D721Med (cell line): Measurements from ENCODE around the gene FNBP1L.

Experiments used
- DNase-seq: peaks from one replicate; pipeline ENCODE4 v3.0.0; 2011; ENCODE audit warnings: low spot score; ENCODE audit not compliant: insufficient read length
- FAIRE-seq: peaks from 2 replicates; lab custom pipeline; 2011; peaks lifted over from hg19 to GRCh38; lab: Jason Lieb, UNC
- TF ChIP-seq, protein P1 (sequence below): IDR thresholded peaks from 2 replicates; pipeline ENCODE4 v1.5.1; 2012; ENCODE audit warnings: mild to moderate bottlenecking, control low read depth; ENCODE audit not compliant: insufficient read depth; ENCODE audit errors: missing control alignments

Gene FNBP1L

DNA sequence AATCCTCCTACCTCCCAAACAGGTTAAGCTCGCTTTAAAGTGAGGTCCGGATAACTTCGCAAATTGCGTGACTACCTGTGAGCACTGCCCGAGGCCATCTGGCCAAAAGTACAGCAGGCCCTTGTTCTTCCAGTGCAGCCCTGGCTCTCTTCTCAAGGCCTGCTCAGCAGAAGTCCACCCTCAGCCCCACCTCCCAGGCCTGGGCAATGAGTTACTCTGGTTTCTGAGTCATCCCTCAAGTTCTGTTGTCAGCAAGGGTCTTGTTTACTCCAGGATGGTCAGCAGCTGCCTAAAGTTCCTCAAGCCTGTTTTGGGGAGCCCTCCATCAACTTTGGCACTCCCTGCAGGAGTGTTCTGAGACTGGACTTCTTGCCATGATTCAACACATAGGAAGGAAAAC, 132.0 kb downstream of the FNBP1L start:
- TF ChIP-seq, protein P1, sequence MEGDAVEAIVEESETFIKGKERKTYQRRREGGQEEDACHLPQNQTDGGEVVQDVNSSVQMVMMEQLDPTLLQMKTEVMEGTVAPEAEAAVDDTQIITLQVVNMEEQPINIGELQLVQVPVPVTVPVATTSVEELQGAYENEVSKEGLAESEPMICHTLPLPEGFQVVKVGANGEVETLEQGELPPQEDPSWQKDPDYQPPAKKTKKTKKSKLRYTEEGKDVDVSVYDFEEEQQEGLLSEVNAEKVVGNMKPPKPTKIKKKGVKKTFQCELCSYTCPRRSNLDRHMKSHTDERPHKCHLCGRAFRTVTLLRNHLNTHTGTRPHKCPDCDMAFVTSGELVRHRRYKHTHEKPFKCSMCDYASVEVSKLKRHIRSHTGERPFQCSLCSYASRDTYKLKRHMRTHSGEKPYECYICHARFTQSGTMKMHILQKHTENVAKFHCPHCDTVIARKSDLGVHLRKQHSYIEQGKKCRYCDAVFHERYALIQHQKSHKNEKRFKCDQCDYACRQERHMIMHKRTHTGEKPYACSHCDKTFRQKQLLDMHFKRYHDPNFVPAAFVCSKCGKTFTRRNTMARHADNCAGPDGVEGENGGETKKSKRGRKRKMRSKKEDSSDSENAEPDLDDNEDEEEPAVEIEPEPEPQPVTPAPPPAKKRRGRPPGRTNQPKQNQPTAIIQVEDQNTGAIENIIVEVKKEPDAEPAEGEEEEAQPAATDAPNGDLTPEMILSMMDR, result no peak
- no peak for FAIRE-seq
- DNase-seq, result no peak

- TF ChIP-seq, protein P1, result no peak
- DNase-seq (no peak), FAIRE-seq (no peak)
These were observed 134.3 kb downstream of the FNBP1L start for GRCh38 chr1:93581917-93582850.

DNA sequence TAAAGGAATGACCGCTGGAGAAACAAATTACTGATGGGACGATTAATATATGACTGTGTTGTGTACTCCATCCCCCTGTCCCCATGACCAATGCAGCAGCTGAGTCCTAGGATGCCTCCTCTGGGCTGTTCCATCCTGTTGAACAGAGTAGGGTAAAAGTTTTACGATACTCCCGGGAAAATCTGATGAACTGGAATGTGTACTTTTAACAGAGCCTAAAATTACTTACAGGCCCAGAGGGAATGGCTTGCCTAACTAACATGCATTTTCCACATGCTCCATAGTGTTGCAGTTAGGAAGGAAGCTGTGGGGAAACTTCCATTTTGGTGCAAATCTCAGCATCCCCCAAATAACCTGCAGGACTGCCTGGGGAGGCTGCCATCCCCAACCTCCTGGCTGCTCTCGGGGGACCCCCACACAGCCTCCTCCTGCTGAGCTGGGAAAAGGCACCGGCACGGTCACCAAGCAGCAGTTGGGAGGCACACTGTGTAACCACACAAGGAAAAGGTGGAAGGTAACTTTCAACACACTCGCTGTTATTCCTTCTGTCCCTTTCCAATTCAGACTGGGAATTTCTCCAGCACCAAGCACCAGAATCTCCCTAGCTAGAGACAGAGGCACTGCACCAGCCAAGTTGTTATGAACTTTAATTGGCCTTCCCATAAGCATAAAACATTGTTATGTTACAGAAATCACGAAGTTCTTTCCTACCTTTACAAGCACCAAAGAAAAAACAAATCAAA, 136.5 kb downstream of the FNBP1L start:
- DNase-seq (no peak), FAIRE-seq (no peak)
- TF ChIP-seq, protein P1, result no peak

GRCh38 chr1:93585059-93585966, 137.4 kb downstream of the FNBP1L start:
- DNase-seq (no peak), FAIRE-seq (no peak)

GRCh38 chr1:93587354-93587753, 139.4 kb downstream of the FNBP1L start:
- no peak for FAIRE-seq
- DNase-seq, result no peak

More at GRCh38 chr1:93585059-93585966, 137.4 kb downstream of the FNBP1L start:
- TF ChIP-seq, protein P1, result no peak

GRCh38 chr1:93588206-93588605, 140.3 kb downstream of the FNBP1L start:
- DNase-seq, result no peak
- no peak for FAIRE-seq
- TF ChIP-seq, protein P1, result no peak

More at GRCh38 chr1:93587354-93587753, 139.4 kb downstream of the FNBP1L start:
- TF ChIP-seq, protein P1, result no peak
